Stimulated activated CD8-positive, alpha-beta memory T cell treated with anti-CD3 and anti-CD28 coated beads, Interleukin-15, amount 100 ng/mL, for 1 hour (primary cell): ENCODE data around the gene FN1.
"Not testable (repeated sequence)": the region's sequence is repeated elsewhere in the genome, so short reads cannot be mapped to it uniquely, and the experiment has no call there.

Experiments used
- DNase-seq: peaks from one replicate; pipeline ENCODE4 v3.0.0-alpha.2; 2020; ENCODE audit warnings: low read depth

Gene FN1

GRCh38 chr2:215364157-215365155, 71.4 kb downstream of the FN1 start:
- no peak for DNase-seq

GRCh38 chr2:215363461-215364156, 72.3 kb downstream of the FN1 start:
- DNase-seq, result no peak

- no peak for DNase-seq
Observed at GRCh38 chr2:215363039-215363438, 72.8 kb downstream of the FN1 start.

GRCh38 chr2:215362562-215362904, 73.3 kb downstream of the FN1 start:
- DNase-seq, result no peak

- no peak for DNase-seq
Observed at GRCh38 chr2:215361876-215362561, 73.8 kb downstream of the FN1 start.

GRCh38 chr2:215361211-215361875, 74.5 kb downstream of the FN1 start:
- DNase-seq, result no peak

GRCh38 chr2:215360596-215360995, 75.3 kb downstream of the FN1 start:
- DNase-seq, result no peak

GRCh38 chr2:215360059-215360458, 75.8 kb downstream of the FN1 start:
- not testable (repeated sequence) for DNase-seq

GRCh38 chr2:215359576-215359922, 76.3 kb downstream of the FN1 start:
- DNase-seq, result no peak

GRCh38 chr2:215358891-215359575, 76.8 kb downstream of the FN1 start:
- no peak for DNase-seq

GRCh38 chr2:215358312-215358845, 77.5 kb downstream of the FN1 start:
- no peak for DNase-seq

- DNase-seq, result no peak
Observed at GRCh38 chr2:215357660-215358059, 78.2 kb downstream of the FN1 start.

- no peak for DNase-seq
Observed at GRCh38 chr2:215356948-215357461, 78.9 kb downstream of the FN1 start.

GRCh38 chr2:215356334-215356947, 79.4 kb downstream of the FN1 start:
- no peak for DNase-seq

GRCh38 chr2:215355801-215356200, 80.1 kb downstream of the FN1 start:
- no peak for DNase-seq

- no peak for DNase-seq
Observed at GRCh38 chr2:215354771-215355695, 80.8 kb downstream of the FN1 start.

- DNase-seq, result no peak
Observed at GRCh38 chr2:215352602-215353001, 83.3 kb downstream of the FN1 start.

- DNase-seq, result no peak
Observed at GRCh38 chr2:215347878-215348277, 88.0 kb downstream of the FN1 start.

GRCh38 chr2:215338883-215339679, 96.8 kb downstream of the FN1 start:
- no peak for DNase-seq
